Neural crest cell (in vitro differentiated cells): ENCODE results near the gene CLEC18A. TPM values are rescaled to one million over a fixed set of nuclear protein-coding genes. Genes with fewer than 3 reads are reported as not detected.

Experiments used
- DNase-seq: peaks from one replicate; pipeline ENCODE4 v3.0.0; 2021; ENCODE audit warnings: low read depth, mixed read lengths, low spot score
- H3K27ac Mint-ChIP-seq: one replicate; pipeline ENCODE4 v1.8.0; 2021; ENCODE audit warnings: mild to moderate bottlenecking, mixed read lengths; ENCODE audit not compliant: unreplicated experiment
- H3K27me3 Mint-ChIP-seq: 2 replicates; pipeline ENCODE4 v1.8.0; 2021; ENCODE audit warnings: low read depth, mild to moderate bottlenecking, mixed read lengths
- H3K36me3 Mint-ChIP-seq: 2 replicates; pipeline ENCODE4 v1.8.0; 2021; ENCODE audit warnings: low read depth, mild to moderate bottlenecking, mixed read lengths
- H3K4me1 Mint-ChIP-seq: 2 replicates; pipeline ENCODE4 v1.8.0; 2021; ENCODE audit warnings: mixed read lengths
- H3K4me3 Mint-ChIP-seq: one replicate; pipeline ENCODE4 v1.8.0; 2021; ENCODE audit warnings: mild to moderate bottlenecking, mixed read lengths
- H3K9me3 Mint-ChIP-seq: 2 replicates; pipeline ENCODE4 v1.8.0; 2021; ENCODE audit warnings: mixed read lengths
- total RNA-seq: library from RNA; stranded (reverse); gene quantifications from 2 replicates; pipeline ENCODE4 v1.2.1, GENCODE V29; 2021
- TF ChIP-seq, protein P1 (sequence below): fragments of 200-600 bp; sonication (generic); conservative IDR thresholded peaks from 2 replicates; pipeline ENCODE4 v1.5.0; 2021; ENCODE audit warnings: antibody characterized with exemption, mild to moderate bottlenecking

The CLEC18A gene
- total RNA-seq, 1 donor from 2014 or later, result 3.1 TPM

DNA sequence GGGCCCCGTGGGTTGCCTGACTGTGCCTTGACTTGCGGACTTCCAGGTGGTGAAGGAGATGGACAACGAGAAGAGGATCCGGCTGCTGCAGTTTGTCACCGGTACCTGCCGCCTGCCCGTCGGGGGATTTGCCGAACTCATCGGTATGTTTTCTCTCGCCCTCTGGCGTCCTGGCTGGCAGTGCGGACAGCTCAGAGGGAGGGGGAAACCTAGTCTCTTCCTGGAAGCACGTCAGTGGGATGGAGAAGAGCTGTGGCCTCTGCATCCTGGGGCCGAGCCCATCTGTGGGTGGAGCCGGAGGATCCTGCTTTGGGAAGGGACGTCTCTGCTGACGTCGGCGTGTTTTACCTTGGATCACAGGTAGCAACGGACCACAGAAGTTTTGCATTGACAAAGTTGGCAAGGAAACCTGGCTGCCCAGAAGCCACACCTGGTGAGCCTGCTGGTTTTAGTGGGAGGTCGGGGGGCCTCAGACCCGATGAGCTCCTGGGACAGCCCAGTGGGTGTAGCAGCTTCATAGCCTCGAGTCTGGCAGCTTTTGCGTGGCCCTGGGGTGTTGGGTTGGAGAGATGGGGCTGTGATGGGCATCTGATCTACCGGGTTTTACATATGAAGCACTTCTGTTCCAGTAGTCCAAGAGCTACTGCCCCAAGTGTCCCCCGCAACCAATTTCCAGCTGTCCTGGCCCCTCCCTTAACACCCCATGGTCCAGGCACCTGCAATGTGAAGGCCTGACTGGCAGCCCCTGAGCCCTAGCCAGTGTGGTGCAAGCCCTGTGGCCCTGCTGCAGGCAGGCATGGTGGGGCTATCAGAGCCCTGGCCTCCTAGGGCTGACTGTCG is 11.9 kb upstream of the CLEC18A start:
- Mint-ChIP-seq H3K9me3 (no peaks in the 10 kb centered on the region), H3K27ac (no peak overlapping the region), H3K36me3 (no peaks in the 10 kb centered on the region), H3K27me3 (no peaks in the 10 kb centered on the region), H3K4me3 (no peak overlapping the region), H3K4me1 (peaks cover 22% of the 10 kb centered on the region)
- DNase-seq, result no peak
- TF ChIP-seq, protein P1, sequence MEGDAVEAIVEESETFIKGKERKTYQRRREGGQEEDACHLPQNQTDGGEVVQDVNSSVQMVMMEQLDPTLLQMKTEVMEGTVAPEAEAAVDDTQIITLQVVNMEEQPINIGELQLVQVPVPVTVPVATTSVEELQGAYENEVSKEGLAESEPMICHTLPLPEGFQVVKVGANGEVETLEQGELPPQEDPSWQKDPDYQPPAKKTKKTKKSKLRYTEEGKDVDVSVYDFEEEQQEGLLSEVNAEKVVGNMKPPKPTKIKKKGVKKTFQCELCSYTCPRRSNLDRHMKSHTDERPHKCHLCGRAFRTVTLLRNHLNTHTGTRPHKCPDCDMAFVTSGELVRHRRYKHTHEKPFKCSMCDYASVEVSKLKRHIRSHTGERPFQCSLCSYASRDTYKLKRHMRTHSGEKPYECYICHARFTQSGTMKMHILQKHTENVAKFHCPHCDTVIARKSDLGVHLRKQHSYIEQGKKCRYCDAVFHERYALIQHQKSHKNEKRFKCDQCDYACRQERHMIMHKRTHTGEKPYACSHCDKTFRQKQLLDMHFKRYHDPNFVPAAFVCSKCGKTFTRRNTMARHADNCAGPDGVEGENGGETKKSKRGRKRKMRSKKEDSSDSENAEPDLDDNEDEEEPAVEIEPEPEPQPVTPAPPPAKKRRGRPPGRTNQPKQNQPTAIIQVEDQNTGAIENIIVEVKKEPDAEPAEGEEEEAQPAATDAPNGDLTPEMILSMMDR, result no peak

DNA sequence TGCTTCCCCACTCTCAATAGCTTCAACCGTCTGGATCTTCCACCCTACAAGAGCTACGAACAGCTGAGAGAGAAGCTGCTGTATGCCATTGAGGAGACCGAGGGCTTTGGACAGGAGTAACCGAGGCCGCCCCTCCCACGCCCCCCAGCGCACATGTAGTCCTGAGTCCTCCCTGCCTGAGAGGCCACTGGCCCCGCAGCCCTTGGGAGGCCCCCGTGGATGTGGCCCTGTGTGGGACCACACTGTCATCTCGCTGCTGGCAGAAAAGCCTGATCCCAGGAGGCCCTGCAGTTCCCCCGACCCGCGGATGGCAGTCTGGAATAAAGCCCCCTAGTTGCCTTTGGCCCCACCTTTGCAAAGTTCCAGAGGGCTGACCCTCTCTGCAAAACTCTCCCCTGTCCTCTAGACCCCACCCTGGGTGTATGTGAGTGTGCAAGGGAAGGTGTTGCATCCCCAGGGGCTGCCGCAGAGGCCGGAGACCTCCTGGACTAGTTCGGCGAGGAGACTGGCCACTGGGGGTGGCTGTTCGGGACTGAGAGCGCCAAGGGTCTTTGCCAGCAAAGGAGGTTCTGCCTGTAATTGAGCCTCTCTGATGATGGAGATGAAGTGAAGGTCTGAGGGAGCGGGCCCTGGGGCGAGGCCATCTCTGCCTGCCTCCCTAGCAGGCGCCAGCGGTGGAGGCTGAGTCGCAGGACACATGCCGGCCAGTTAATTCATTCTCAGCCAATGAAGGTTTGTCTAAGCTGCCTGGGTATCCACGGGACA is 11.1 kb upstream of the CLEC18A start:
- TF ChIP-seq, protein P1, result no peak
- Mint-ChIP-seq H3K27ac (no peak overlapping the region), H3K4me3 (no peak overlapping the region)

DNA sequence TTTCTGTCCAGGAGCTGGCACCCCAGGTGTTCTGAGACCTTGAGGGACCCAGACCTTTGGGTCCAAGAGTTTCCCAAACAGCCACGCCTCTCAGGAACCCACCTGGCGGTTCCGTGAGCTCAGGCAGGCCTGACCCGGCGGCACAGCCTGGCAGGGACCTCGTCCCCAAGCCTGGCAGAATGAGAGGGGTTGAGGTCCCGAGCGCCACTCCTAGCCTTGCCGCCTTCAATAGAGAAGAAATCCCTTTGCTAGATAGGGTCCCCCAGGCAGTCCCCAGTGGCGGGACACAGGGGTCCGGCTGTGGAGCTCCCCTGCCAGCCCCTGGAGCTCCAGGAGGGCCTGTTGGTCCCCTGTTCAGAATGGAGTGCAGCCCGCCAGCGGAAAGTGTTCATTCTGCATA is 10.5 kb upstream of the CLEC18A start:
- no peak overlapping the region for H3K27ac Mint-ChIP-seq
- peaks cover 22% of the 10 kb centered on the region for H3K4me1 Mint-ChIP-seq
- DNase-seq, result no peak
- TF ChIP-seq, protein P1, result no peak
- H3K4me3 Mint-ChIP-seq, result no peak overlapping the region
- no peaks in the 10 kb centered on the region for H3K27me3 Mint-ChIP-seq
- no peaks in the 10 kb centered on the region for H3K9me3 Mint-ChIP-seq
- no peaks in the 10 kb centered on the region for H3K36me3 Mint-ChIP-seq

More for the DNA sequence above, 11.1 kb upstream of the CLEC18A start:
- Mint-ChIP-seq H3K9me3 (no peaks in the 10 kb centered on the region), H3K4me1 (peaks cover 22% of the 10 kb centered on the region), H3K36me3 (no peaks in the 10 kb centered on the region), H3K27me3 (no peaks in the 10 kb centered on the region)
- no peak for DNase-seq

DNA sequence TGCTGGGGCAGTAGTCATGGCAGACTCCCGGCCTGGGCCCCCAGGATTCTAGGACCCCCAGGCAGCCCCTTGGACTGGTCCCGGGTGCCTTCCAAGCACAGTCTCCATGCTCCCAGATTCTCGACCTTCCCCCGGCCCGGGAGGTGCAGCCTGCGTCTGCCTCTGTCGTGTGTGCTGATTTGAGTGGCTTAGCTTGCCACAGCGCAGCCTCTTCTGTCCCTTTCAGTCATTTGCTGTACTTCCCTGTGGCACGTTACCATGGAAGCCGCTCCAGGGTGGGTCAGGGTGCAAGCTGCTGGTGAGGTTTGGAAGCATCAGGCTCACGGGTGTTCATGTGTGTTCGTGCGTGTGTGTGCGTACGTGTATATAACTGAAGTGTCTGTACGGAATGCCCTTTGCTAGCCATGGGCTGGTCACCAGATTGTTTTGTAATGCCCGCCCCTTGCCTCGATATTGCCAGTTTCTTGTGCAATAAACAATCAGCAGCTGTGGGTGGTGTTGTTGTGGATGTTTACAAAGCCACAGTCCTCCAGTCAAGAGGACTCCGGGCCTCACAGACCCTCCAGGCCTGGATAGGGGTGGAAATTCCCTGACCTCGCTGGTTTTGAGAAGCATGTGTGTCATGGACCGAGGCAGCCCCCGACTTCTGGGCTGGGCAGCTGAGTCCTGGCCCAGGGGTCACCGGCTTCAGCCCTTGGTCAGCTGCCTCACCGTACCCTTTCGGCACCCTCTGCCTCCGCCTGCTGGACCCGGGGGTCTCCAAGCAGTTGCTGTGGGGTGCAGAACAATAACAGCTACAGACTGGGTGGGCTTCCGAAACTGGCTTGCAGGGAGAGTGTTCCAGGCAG is 9.7 kb upstream of the CLEC18A start:
- no peaks in the 10 kb centered on the region for H3K36me3 Mint-ChIP-seq
- H3K27me3 Mint-ChIP-seq, result no peaks in the 10 kb centered on the region
- no peak for DNase-seq
- no peaks in the 10 kb centered on the region for H3K9me3 Mint-ChIP-seq
- H3K4me3 Mint-ChIP-seq, result no peak overlapping the region
- no peak overlapping the region for H3K27ac Mint-ChIP-seq
- TF ChIP-seq, protein P1, result no peak
- peaks cover 22% of the 10 kb centered on the region for H3K4me1 Mint-ChIP-seq

DNA sequence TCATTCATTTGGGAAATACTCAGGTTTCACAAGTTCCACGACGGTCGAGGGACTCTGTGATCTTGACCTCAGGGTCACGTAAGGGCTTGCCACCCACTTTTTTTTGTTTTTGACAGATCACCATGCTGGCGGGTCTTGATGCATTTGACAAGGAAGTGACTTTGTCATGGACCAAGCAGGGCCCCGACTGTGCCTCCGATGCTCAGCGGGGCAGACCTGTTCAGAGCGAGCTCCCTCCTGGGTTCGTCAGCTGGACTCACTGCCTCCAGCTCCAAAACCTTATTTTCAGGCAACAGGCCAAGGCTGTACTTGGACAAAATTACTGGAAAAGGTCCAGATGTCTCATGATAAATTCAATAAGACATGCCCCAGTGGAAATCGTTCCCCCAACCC is 9.0 kb upstream of the CLEC18A start:
- H3K4me1 Mint-ChIP-seq, result peaks cover 22% of the 10 kb centered on the region
- H3K9me3 Mint-ChIP-seq, result no peaks in the 10 kb centered on the region
- no peaks in the 10 kb centered on the region for H3K27me3 Mint-ChIP-seq
- DNase-seq, result no peak
- TF ChIP-seq, protein P1, result no peak
- H3K4me3 Mint-ChIP-seq, result no peak overlapping the region
- H3K27ac Mint-ChIP-seq, result no peak overlapping the region
- H3K36me3 Mint-ChIP-seq, result no peaks in the 10 kb centered on the region
